Prostate gland (tissue), 2 donors: ENCODE measurements around the gene STYK1.

Experiments used
- CTCF ChIP-seq, 4 experiments: fragments of 200-600 bp in 2 of 4; fragments of 450-650 bp in 2 of 4; sonication (generic) in 2 of 4; IDR thresholded peaks; 1 replicate in 3 of 4; 2 replicates in 1 of 4; pipeline ENCODE4 v1.5.1; 2016 to 2019; ENCODE audit warnings: antibody characterized with exemption in 4 of 4, mild to moderate bottlenecking in 2 of 4, moderate library complexity in 2 of 4
- POLR2A ChIP-seq: fragments of 450-650 bp; IDR thresholded peaks from one replicate; pipeline ENCODE4 v1.6.1; 2016; ENCODE audit warnings: antibody characterized with exemption, mild to moderate bottlenecking
- POLR2AphosphoS5 ChIP-seq: sonication (generic); formaldehyde crosslinking; IDR thresholded peaks from one replicate; pipeline ENCODE4 v1.6.1; 2017; ENCODE audit warnings: antibody characterized with exemption

- TF ChIP-seq CTCF (IDR thresholded peaks at IDR 0.05): no peak
- TF ChIP-seq POLR2A: no peak
- TF ChIP-seq POLR2AphosphoS5: no peak
Observed at GRCh38 chr12:10595881-10596280, 78.0 kb downstream of the STYK1 start.
